ENCODE data around the gene IFRD1. TPM values are rescaled to one million over a fixed set of nuclear protein-coding genes. Genes with fewer than 3 reads are reported as not detected.

Gene IFRD1
- total and polyA plus RNA-seq, 2 donors from 2014 or later: 24.1 to 31.5 TPM

DNA sequence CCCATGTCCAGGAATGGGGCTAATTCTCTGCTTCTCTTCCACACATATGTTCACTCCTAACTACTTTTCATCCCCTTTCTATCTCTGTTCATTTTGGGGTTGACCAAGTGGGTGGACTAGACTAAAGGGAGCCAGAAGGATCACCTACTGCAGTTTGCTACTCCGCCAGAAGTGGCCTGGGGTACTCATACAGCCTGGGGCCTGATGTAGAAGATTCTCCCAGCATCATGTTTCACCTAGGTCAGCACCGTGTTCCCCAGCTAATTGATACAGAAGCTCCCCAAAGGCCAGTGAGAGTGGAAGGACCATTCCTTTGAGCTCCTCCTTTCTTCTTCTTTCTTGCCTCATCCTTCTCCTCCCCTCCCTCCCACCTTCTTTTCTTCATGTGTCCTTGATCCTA is 19.6 kb upstream of the IFRD1 start:
- H3K36me3 ChIP-seq (ENCODE audit: control insufficient read depth in 2 of 3, insufficient read depth in 3 of 3, low read length in 3 of 3): no peaks in the 10 kb centered on the region
- DNase-seq (no peak), FAIRE-seq (no peak)
- H3K9me3 ChIP-seq (ENCODE audit: control insufficient read depth in 2 of 3, insufficient read depth in 1 of 3, low read length in 3 of 3): no peaks in the 10 kb centered on the region
- intact Hi-C loops (cut with DNase I): no loop called here
- H3K27me3 ChIP-seq (ENCODE audit: control insufficient read depth, insufficient read depth, low read length): no peaks in the 10 kb centered on the region
- no peaks in the 10 kb centered on the region for H3K4me1 ChIP-seq (ENCODE audit: control insufficient read depth in 2 of 3, insufficient read depth in 2 of 3, low read depth in 1 of 3, low read length in 3 of 3)
- no peak overlapping the region for H3K4me3 ChIP-seq (ENCODE audit: low read length in 3 of 3)
- TF ChIP-seq, protein P1, sequence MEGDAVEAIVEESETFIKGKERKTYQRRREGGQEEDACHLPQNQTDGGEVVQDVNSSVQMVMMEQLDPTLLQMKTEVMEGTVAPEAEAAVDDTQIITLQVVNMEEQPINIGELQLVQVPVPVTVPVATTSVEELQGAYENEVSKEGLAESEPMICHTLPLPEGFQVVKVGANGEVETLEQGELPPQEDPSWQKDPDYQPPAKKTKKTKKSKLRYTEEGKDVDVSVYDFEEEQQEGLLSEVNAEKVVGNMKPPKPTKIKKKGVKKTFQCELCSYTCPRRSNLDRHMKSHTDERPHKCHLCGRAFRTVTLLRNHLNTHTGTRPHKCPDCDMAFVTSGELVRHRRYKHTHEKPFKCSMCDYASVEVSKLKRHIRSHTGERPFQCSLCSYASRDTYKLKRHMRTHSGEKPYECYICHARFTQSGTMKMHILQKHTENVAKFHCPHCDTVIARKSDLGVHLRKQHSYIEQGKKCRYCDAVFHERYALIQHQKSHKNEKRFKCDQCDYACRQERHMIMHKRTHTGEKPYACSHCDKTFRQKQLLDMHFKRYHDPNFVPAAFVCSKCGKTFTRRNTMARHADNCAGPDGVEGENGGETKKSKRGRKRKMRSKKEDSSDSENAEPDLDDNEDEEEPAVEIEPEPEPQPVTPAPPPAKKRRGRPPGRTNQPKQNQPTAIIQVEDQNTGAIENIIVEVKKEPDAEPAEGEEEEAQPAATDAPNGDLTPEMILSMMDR (IDR thresholded peaks at IDR 0.05; ENCODE audit: borderline replicate concordance, extremely low read depth, insufficient read depth): no peak
- H3K27ac ChIP-seq (ENCODE audit: low read depth in 2 of 2, low read length in 2 of 2): no peak overlapping the region
- H3K9ac ChIP-seq (ENCODE audit: low read length in 3 of 3): no peak overlapping the region

DNA sequence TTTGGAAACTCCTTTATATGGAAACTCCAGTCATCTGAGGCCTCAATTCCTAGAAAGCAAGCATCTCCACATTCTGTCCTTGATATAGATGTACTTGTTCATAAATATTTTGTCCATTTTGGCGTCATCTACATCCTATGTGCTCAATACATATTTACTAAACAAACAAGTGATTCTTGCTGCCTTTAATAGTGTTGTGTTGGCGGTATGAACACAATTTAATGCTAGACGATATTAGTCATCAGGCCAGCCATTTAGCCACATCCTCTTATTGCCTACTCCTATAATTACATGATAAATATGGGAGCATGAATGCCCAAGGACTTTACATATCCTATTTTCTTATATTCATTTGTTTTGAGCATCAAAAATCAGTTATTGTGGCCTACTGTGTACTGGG is 18.5 kb upstream of the IFRD1 start:
- TF ChIP-seq, protein P1 (IDR thresholded peaks at IDR 0.05; ENCODE audit: borderline replicate concordance, extremely low read depth, insufficient read depth): no peak

DNA sequence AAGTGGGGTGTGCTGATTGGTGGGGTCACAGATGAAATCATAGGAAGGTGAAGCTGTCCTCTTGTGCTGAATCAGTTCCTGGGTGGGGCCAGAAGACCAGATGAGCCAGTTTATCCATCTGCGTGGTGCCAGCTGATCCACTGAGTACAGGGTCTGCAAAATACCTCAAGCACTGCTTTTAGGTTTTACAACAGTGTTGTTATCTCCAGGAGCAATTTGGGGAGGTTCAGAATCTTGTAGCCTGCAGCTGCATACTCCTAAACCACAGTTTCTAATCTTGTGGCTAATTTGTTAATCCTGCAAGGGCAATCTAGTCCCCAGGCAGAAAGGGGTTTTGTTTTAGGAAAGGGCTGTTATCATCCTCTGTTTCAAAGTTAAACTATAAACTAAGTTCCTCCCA is 17.0 kb upstream of the IFRD1 start:
- H3K9ac ChIP-seq (ENCODE audit: low read length in 3 of 3): no peak overlapping the region
- no peak for DNase-seq
- no peaks in the 10 kb centered on the region for H3K9me3 ChIP-seq (ENCODE audit: control insufficient read depth in 2 of 3, insufficient read depth in 1 of 3, low read length in 3 of 3)
- TF ChIP-seq, protein P1 (IDR thresholded peaks at IDR 0.05; ENCODE audit: borderline replicate concordance, extremely low read depth, insufficient read depth): no peak
- no peaks in the 10 kb centered on the region for H3K27me3 ChIP-seq (ENCODE audit: control insufficient read depth, insufficient read depth, low read length)
- no peak overlapping the region for H3K4me3 ChIP-seq (ENCODE audit: low read length in 3 of 3)
- no peaks in the 10 kb centered on the region for H3K4me1 ChIP-seq (ENCODE audit: control insufficient read depth in 2 of 3, insufficient read depth in 2 of 3, low read depth in 1 of 3, low read length in 3 of 3)
- H3K27ac ChIP-seq (ENCODE audit: low read depth in 2 of 2, low read length in 2 of 2): no peak overlapping the region
- no peaks in the 10 kb centered on the region for H3K36me3 ChIP-seq (ENCODE audit: control insufficient read depth in 2 of 3, insufficient read depth in 3 of 3, low read length in 3 of 3)
- no peak for FAIRE-seq
- intact Hi-C loops (cut with DNase I): no loop called here

More for the DNA sequence above, 18.5 kb upstream of the IFRD1 start:
- intact Hi-C loops (cut with DNase I): no loop called here
- Histone ChIP-seq H3K27me3 (ENCODE audit: control insufficient read depth, insufficient read depth, low read length) (no peaks in the 10 kb centered on the region), H3K27ac (ENCODE audit: low read depth in 2 of 2, low read length in 2 of 2) (no peak overlapping the region), H3K9me3 (ENCODE audit: control insufficient read depth in 2 of 3, insufficient read depth in 1 of 3, low read length in 3 of 3) (no peaks in the 10 kb centered on the region), H3K4me3 (ENCODE audit: low read length in 3 of 3) (no peak overlapping the region), H3K9ac (ENCODE audit: low read length in 3 of 3) (no peak overlapping the region), H3K36me3 (ENCODE audit: control insufficient read depth in 2 of 3, insufficient read depth in 3 of 3, low read length in 3 of 3) (no peaks in the 10 kb centered on the region), H3K4me1 (ENCODE audit: control insufficient read depth in 2 of 3, insufficient read depth in 2 of 3, low read depth in 1 of 3, low read length in 3 of 3) (no peaks in the 10 kb centered on the region)
- FAIRE-seq (no peak), DNase-seq (no peak)

DNA sequence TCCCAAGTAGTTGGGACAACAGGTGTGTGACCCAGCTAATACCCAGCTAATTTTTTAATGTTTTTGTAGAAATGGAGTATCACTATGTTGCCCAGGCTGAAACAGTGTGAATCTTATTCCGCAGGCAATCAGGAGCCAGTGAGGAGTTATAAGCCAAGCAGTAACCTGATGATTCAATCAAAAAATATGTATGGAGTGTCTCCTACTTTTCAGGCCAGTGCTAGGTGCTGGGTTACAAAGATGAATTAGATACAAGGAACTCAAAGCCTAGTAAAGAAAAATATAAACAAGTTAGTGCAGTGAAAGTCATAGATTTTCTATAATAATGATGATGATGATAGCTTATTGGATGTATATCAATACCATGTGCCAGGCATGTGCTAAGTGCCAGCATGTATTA is 13.2 kb upstream of the IFRD1 start:
- TF ChIP-seq, protein P1 (IDR thresholded peaks at IDR 0.05; ENCODE audit: borderline replicate concordance, extremely low read depth, insufficient read depth): no peak
- no peaks in the 10 kb centered on the region for H3K36me3 ChIP-seq (ENCODE audit: control insufficient read depth in 2 of 3, insufficient read depth in 3 of 3, low read length in 3 of 3)
- no peak for DNase-seq
- no peaks in the 10 kb centered on the region for H3K27me3 ChIP-seq (ENCODE audit: control insufficient read depth, insufficient read depth, low read length)
- H3K4me3 ChIP-seq (ENCODE audit: low read length in 3 of 3): no peak overlapping the region
- no peak overlapping the region for H3K9ac ChIP-seq (ENCODE audit: low read length in 3 of 3)
- FAIRE-seq: no peak
- no peaks in the 10 kb centered on the region for H3K9me3 ChIP-seq (ENCODE audit: control insufficient read depth in 2 of 3, insufficient read depth in 1 of 3, low read length in 3 of 3)
- H3K4me1 ChIP-seq (ENCODE audit: control insufficient read depth in 2 of 3, insufficient read depth in 2 of 3, low read depth in 1 of 3, low read length in 3 of 3): no peaks in the 10 kb centered on the region
- H3K27ac ChIP-seq (ENCODE audit: low read depth in 2 of 2, low read length in 2 of 2): no peak overlapping the region
- intact Hi-C loops (cut with DNase I): no loop called here
